Lung microvascular endothelial cell (primary cell): ENCODE results near the gene TMEM154. TPM values are rescaled to one million over a fixed set of nuclear protein-coding genes. Genes with fewer than 3 reads are reported as not detected.

Experiments
- total RNA-seq: library from RNA; depleted of rRNA; stranded (reverse); fragments of >200 nt; gene quantifications from 2 replicates; pipeline ENCODE4 v1.2.1, GENCODE V29; 2014

Gene TMEM154
- total RNA-seq, 1 donor from 2014 or later: 0.20 TPM

Other genes with a start within 250 kb of the TMEM154 start
- gene FBXW7, start 143.9 kb downstream of the TMEM154 start, total RNA-seq: 34.7 and 51.2 TPM in 2 replicates
- not detected in 2 replicates for gene TIGD4, start 99.7 kb upstream of the TMEM154 start, total RNA-seq
- 21.6 and 22.0 TPM in 2 replicates for gene ARFIP1, start 100.0 kb upstream of the TMEM154 start, total RNA-seq